HepG2 (cell line): Measurements from ENCODE around the gene MOK. TPM values are rescaled to one million over a fixed set of nuclear protein-coding genes. Genes with fewer than 3 reads are reported as not detected.
"Not testable (repeated sequence)": the region's sequence is repeated elsewhere in the genome, so short reads cannot be mapped to it uniquely, and the experiment has no call there.

Source experiments
- ATAC-seq: fragments of 200-7000 bp; cut with Tn5 transposase; 3 replicates; pipeline ENCODE4 v1.9.1; 2020; ENCODE audit warnings: mild to moderate bottlenecking, moderate library complexity
- BruUV-seq: library from RNA; stranded (reverse); fragments of 400-500 nt; replicated peaks from 2 replicates; lab custom pipeline; 2021; lab: Mats Ljungman, UMichigan
- CTCF ChIA-PET: fragments of 300-600 bp; formaldehyde crosslinking; extraction: SDS; loops from one replicate; lab custom pipeline; 2021; ENCODE audit warnings: low total read pairs, inconsistent platforms, low intra/inter-chr PET ratio; lab: Yijun Ruan, JAX
- POLR2A ChIA-PET: fragments of 350-600 bp; sonication (Branson Sonifier 250); formaldehyde crosslinking; loops from one replicate; lab custom pipeline; 2020; ENCODE audit warnings: antibody characterized with exemption, inconsistent platforms; lab: Yijun Ruan, JAX
- DNase-seq: peaks from one replicate; pipeline ENCODE4 v3.0.0-alpha.2; 2015; ENCODE audit warnings: low spot score
- FAIRE-seq: peaks from 3 replicates; lab custom pipeline; 2011; peaks lifted over from hg19 to GRCh38; lab: Jason Lieb, UNC
- H2AFZ ChIP-seq: one replicate; pipeline ENCODE4 v1.6.1; 2011; ENCODE audit warnings: low read length, inconsistent platforms
- H3K27ac ChIP-seq: fragments of 300-600 bp; 3 replicates; pipeline ENCODE4 v1.8.0; 2011; ENCODE audit warnings: mixed run types, mild to moderate bottlenecking, mixed read lengths, low read length, inconsistent platforms; ENCODE audit not compliant: insufficient read depth; ENCODE audit errors: extremely low read length
- H3K27me3 ChIP-seq, 2 experiments: fragments of 200-600 bp in 1 of 2; 2 replicates in 1 of 2; 3 replicates in 1 of 2; pipeline versions ENCODE4 v1.6.0 to v1.8.0; 2011; ENCODE audit warnings: low read length in 2 of 2, mild to moderate bottlenecking in 2 of 2, moderate library complexity in 2 of 2, inconsistent platforms in 1 of 2; ENCODE audit not compliant: insufficient read depth in 2 of 2, control insufficient read depth in 1 of 2
- H3K36me3 ChIP-seq, 2 experiments: fragments of 200-600 bp in 1 of 2; replicated peaks in 1 of 2; 2 replicates in 1 of 2; 3 replicates in 1 of 2; pipeline versions ENCODE4 v1.5.1 to v1.8.0; 2011; ENCODE audit warnings: low read length in 2 of 2, inconsistent platforms in 1 of 2; ENCODE audit not compliant: insufficient read depth in 2 of 2, control insufficient read depth in 1 of 2
- H3K4me1 ChIP-seq: 2 replicates; pipeline ENCODE4 v1.5.1; 2012; ENCODE audit warnings: low read length, inconsistent platforms; ENCODE audit not compliant: insufficient read depth
- H3K4me2 ChIP-seq: 2 replicates; pipeline ENCODE4 v1.6.0; 2011; ENCODE audit warnings: low read depth, low read length, inconsistent platforms
- H3K4me3 ChIP-seq, 3 experiments: fragments of 200-600 bp in 1 of 3; sonication (generic), shearing (Covaris generic) in 1 of 3; replicated peaks in 1 of 3; 2 replicates each; pipeline ENCODE4 v1.5.1; 2011 to 2016; ENCODE audit warnings: low read length in 3 of 3, inconsistent platforms in 2 of 3, low read depth in 2 of 3, mild to moderate bottlenecking in 2 of 3, control low read depth in 1 of 3, mixed read lengths in 1 of 3; ENCODE audit not compliant: insufficient read depth in 1 of 3
- H3K79me2 ChIP-seq: one replicate; pipeline ENCODE4 v1.6.1; 2011; ENCODE audit warnings: low read length, inconsistent platforms; ENCODE audit not compliant: insufficient read depth
- H3K9ac ChIP-seq: 2 replicates; pipeline ENCODE4 v1.6.0; 2011; ENCODE audit warnings: mild to moderate bottlenecking, low read depth, low read length, inconsistent platforms; ENCODE audit not compliant: insufficient read depth
- H3K9me3 ChIP-seq: 2 replicates; pipeline ENCODE4 v1.5.1; 2012; ENCODE audit warnings: mild to moderate bottlenecking, low read length
- H4K20me1 ChIP-seq: 2 replicates; pipeline ENCODE4 v1.6.0; 2011; ENCODE audit warnings: inconsistent platforms, mild to moderate bottlenecking, low read length, moderate library complexity; ENCODE audit not compliant: insufficient read depth
- CENPT ChIP-seq: sonication (generic); formaldehyde crosslinking; IDR thresholded peaks from 2 replicates; pipeline ENCODE4 v1.8.0; 2022; ENCODE audit warnings: low read depth, mild to moderate bottlenecking, moderate library complexity, missing genetic modification reagents
- ISL2 ChIP-seq: sonication (generic); formaldehyde crosslinking; IDR thresholded peaks from 2 replicates; pipeline ENCODE4 v1.5.0; 2020; ENCODE audit warnings: missing genetic modification reagents
- PTBP1 ChIP-seq: fragments of 200-400 bp; formaldehyde crosslinking; IDR thresholded peaks from 2 replicates; pipeline ENCODE4 v1.6.1; 2018; ENCODE audit warnings: low read length, low read depth; ENCODE audit not compliant: poor library complexity, severe bottlenecking
- SMAD1 ChIP-seq: sonication (generic); formaldehyde crosslinking; IDR thresholded peaks from 2 replicates; pipeline ENCODE4 v1.4.0; 2020; ENCODE audit warnings: missing genetic modification reagents, low read depth, mild to moderate bottlenecking, borderline replicate concordance
- TCF7L2 ChIP-seq: IDR thresholded peaks from 2 replicates; pipeline ENCODE4 v1.6.1; 2011; ENCODE audit warnings: mild to moderate bottlenecking, low read depth, low read length, moderate library complexity
- XRCC5 ChIP-seq: fragments of 200-400 bp; formaldehyde crosslinking; optimal IDR thresholded peaks from 2 replicates; pipeline ENCODE3; 2017; ENCODE audit warnings: mild to moderate bottlenecking, low read length
- ZBTB21 ChIP-seq: sonication (generic); formaldehyde crosslinking; IDR thresholded peaks from 2 replicates; pipeline ENCODE4 v1.4.0; 2020; ENCODE audit warnings: missing genetic modification reagents
- ZFP90 ChIP-seq: sonication (generic); formaldehyde crosslinking; IDR thresholded peaks from 2 replicates; pipeline ENCODE4 v1.8.0; 2022; ENCODE audit warnings: missing genetic modification reagents, mild to moderate bottlenecking, inconsistent platforms, borderline replicate concordance
- ZMYM2 ChIP-seq: sonication (generic); formaldehyde crosslinking; IDR thresholded peaks from 2 replicates; pipeline ENCODE4 v1.8.0; 2022; ENCODE audit warnings: mild to moderate bottlenecking, missing genetic modification reagents
- ZNF101 ChIP-seq: sonication (generic); formaldehyde crosslinking; IDR thresholded peaks from 2 replicates; pipeline ENCODE4 v1.4.0; 2020; ENCODE audit warnings: mild to moderate bottlenecking, low read depth, missing genetic modification reagents, borderline replicate concordance
- ZNF326 ChIP-seq: sonication (generic); formaldehyde crosslinking; IDR thresholded peaks from 2 replicates; pipeline ENCODE4 v1.4.0; 2020; ENCODE audit warnings: missing genetic modification reagents, borderline replicate concordance
- ZNF652 ChIP-seq: IDR thresholded peaks from 2 replicates; pipeline ENCODE4 v1.6.1; 2016; ENCODE audit warnings: low read depth, borderline replicate concordance
- ZSCAN12 ChIP-seq: sonication (generic); formaldehyde crosslinking; IDR thresholded peaks from 2 replicates; pipeline ENCODE4 v1.9.0; 2021; ENCODE audit warnings: mild to moderate bottlenecking, missing genetic modification reagents
- WGBS: methylation state at CpG from one replicate; pipeline ENCODE4 v1.1.6; 2017; ENCODE audit warnings: low lambda C conversion rate; 5-methylcytosine and 5-hydroxymethylcytosine counted together
- in situ Hi-C: cut with HindIII; loops from 2 replicates; pipeline ENCODE4 v1.10.0; 2017; ENCODE audit warnings: low pct_unique_long_range_greater_than_20kb; ENCODE audit not compliant: extremely low pct_ligation_motif_present
- intact Hi-C: fragments of 100-400 bp; cut with micrococcal nuclease; formaldehyde crosslinking; loops from one replicate; pipeline ENCODE4 v1.10.0; 2022; ENCODE audit not compliant: unreplicated experiment
- polyA plus RNA-seq, 8 experiments: library from polyadenylated mRNA; depleted of rRNA in 3 of 8; stranded (reverse) in 7 of 8; unstranded in 1 of 8; fragments of >200 nt; fragmentation: Illumina TruSeq in 4 of 8; extraction: Trizol in 4 of 8; gene quantifications; 2 replicates each; pipeline versions ENCODE4 v1.2.1 to v1.2.3, GENCODE V29; 2011 to 2016; ENCODE audit warnings: low read depth in 4 of 8, missing spikeins in 1 of 8, mixed read lengths in 1 of 8; ENCODE audit not compliant: insufficient read depth in 1 of 8
- total RNA-seq, 5 experiments: library from RNA; depleted of rRNA; stranded (reverse); fragments of >200 nt; fragmentation: Illumina TruSeq; extraction: Trizol; gene quantifications; 2 replicates each; pipeline ENCODE4 v1.2.3, GENCODE V29; 2016; ENCODE audit warnings: low read depth in 1 of 5
- TF ChIP-seq, protein P1 (sequence below): sonication (generic); formaldehyde crosslinking; IDR thresholded peaks from 2 replicates; pipeline ENCODE4 v1.8.1; 2022; ENCODE audit warnings: low read depth, mild to moderate bottlenecking, missing genetic modification reagents
- TF ChIP-seq, protein P2 (sequence below): sonication (generic); formaldehyde crosslinking; IDR thresholded peaks from 2 replicates; pipeline ENCODE4 v1.4.0; 2020; ENCODE audit warnings: mild to moderate bottlenecking, missing genetic modification reagents

Gene MOK
- total and polyA plus RNA-seq, 2 of the 13 experiments (the other 11 are each of a cell fraction or from before 2014, with no cell fraction given) = 15.3 to 16.9 TPM

DNA sequence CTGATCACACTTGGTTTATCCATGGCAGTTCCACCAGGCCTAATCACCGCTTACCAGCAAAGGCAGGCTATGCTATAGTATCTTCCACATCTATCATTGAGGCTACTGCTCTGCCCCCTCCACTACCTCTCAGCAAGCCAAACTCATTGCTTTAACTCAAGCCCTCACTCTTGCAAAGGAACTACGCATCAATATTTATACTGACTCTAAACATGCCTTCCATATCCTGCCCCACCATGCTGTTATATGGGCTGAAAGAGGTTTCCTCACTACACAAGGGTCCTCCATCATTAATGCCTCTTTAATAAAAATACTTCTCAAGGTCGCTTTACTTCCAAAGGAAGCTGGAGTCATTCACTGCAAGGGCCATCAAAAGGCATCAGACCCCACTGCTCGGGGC, 61.2 kb downstream of the MOK start:
- 90% methylated on average over 4 of the region's 4 CpGs for WGBS
- H3K4me3 ChIP-seq, H4K20me1 ChIP-seq, BruUV-seq, intact Hi-C loops, ATAC-seq, DNase-seq, H3K4me1 ChIP-seq, in situ Hi-C loops, H3K36me3 ChIP-seq, H3K27ac ChIP-seq, H3K4me2 ChIP-seq, H3K9me3 ChIP-seq, POLR2A ChIA-PET, H3K79me2 ChIP-seq, CTCF ChIA-PET, H3K27me3 ChIP-seq, H3K9ac ChIP-seq, FAIRE-seq, H2AFZ ChIP-seq: not testable (repeated sequence)

DNA sequence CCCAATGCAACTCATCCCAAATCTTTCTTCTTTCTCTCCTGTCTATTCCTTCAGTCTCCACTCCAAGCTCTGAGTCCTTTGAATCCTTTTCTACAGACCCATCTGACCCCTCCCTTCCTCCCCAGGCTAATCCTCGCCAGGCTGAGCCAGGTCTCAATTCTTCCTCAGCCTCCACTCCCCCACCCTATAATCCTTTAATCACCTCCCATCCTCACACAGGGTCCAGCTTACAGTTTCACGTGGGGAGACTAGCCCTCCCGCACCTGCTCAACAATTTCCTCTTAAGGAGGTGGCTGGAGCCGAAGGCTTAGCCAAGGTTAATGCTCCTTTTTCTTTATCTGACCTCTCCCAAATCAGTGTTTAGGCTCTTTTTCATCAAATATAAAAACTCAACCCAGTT, 63.8 kb downstream of the MOK start:
- Histone ChIP-seq H4K20me1 (no peaks in the 10 kb centered on the region), H3K4me2 (no peak overlapping the region), H3K79me2 (no peaks in the 10 kb centered on the region), H3K9ac (no peak overlapping the region), H3K27ac (no peak overlapping the region), H3K9me3 (no peaks in the 10 kb centered on the region), H2AFZ (no peak overlapping the region), H3K36me3 (no peaks in the 10 kb centered on the region), H3K4me1 (no peaks in the 10 kb centered on the region), H3K27me3 (no peaks in the 10 kb centered on the region), H3K4me3 (no peak overlapping the region)
- WGBS = 74% methylated on average over 4 of the region's 4 CpGs
- ATAC-seq (no peak), DNase-seq (no peak), FAIRE-seq (no peak)
- in situ Hi-C loops = no loop called here
- ChIA-PET POLR2A (no interaction called here), CTCF (no interaction called here)
- intact Hi-C loops = no loop called here
- no TSS peak for BruUV-seq
- TF ChIP-seq ZNF101 (CRISPR knock-in tag) = no peak
- no peak for TF ChIP-seq ZSCAN12 (CRISPR knock-in tag)
- TF ChIP-seq ISL2 = no peak
- no peak for TF ChIP-seq ZBTB21 (CRISPR knock-in tag)
- TF ChIP-seq, protein P1, sequence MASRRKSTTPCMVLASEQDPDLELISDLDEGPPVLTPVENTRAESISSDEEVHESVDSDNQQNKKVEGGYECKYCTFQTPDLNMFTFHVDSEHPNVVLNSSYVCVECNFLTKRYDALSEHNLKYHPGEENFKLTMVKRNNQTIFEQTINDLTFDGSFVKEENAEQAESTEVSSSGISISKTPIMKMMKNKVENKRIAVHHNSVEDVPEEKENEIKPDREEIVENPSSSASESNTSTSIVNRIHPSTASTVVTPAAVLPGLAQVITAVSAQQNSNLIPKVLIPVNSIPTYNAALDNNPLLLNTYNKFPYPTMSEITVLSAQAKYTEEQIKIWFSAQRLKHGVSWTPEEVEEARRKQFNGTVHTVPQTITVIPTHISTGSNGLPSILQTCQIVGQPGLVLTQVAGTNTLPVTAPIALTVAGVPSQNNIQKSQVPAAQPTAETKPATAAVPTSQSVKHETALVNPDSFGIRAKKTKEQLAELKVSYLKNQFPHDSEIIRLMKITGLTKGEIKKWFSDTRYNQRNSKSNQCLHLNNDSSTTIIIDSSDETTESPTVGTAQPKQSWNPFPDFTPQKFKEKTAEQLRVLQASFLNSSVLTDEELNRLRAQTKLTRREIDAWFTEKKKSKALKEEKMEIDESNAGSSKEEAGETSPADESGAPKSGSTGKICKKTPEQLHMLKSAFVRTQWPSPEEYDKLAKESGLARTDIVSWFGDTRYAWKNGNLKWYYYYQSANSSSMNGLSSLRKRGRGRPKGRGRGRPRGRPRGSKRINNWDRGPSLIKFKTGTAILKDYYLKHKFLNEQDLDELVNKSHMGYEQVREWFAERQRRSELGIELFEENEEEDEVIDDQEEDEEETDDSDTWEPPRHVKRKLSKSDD = no peak
- no peak for TF ChIP-seq ZNF326 (CRISPR knock-in tag)
- TF ChIP-seq XRCC5 = no peak
- TF ChIP-seq CENPT (CRISPR knock-in tag) = no peak
- no peak for TF ChIP-seq TCF7L2
- no peak for TF ChIP-seq PTBP1
- TF ChIP-seq SMAD1 = no peak
- TF ChIP-seq ZFP90 = no peak
- TF ChIP-seq ZNF652 = no peak
- TF ChIP-seq, protein P2, sequence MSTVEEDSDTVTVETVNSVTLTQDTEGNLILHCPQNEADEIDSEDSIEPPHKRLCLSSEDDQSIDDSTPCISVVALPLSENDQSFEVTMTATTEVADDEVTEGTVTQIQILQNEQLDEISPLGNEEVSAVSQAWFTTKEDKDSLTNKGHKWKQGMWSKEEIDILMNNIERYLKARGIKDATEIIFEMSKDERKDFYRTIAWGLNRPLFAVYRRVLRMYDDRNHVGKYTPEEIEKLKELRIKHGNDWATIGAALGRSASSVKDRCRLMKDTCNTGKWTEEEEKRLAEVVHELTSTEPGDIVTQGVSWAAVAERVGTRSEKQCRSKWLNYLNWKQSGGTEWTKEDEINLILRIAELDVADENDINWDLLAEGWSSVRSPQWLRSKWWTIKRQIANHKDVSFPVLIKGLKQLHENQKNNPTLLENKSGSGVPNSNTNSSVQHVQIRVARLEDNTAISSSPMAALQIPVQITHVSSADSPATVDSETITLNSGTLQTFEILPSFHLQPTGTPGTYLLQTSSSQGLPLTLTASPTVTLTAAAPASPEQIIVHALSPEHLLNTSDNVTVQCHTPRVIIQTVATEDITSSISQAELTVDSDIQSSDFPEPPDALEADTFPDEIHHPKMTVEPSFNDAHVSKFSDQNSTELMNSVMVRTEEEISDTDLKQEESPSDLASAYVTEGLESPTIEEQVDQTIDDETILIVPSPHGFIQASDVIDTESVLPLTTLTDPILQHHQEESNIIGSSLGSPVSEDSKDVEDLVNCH = no peak
- no peak for TF ChIP-seq ZMYM2 (CRISPR knock-in tag)
